Kidney (tissue), 14 donors: ENCODE data around the gene FBXL14. TPM values are rescaled to one million over a fixed set of nuclear protein-coding genes. Genes with fewer than 3 reads are reported as not detected.

Experiments used
- DNase-seq, 5 donors: peaks; one replicate each; pipeline ENCODE4 v3.0.0-alpha.2; 2013 to 2020
- FAIRE-seq: peaks from 2 replicates; lab custom pipeline; 2012; peaks lifted over from hg19 to GRCh38; lab: Jason Lieb, UNC
- H3K27ac ChIP-seq, 2 donors: one replicate each; pipeline ENCODE4 v1.7.0; 2013; ENCODE audit warnings: low read depth in 2 of 2, low read length in 2 of 2, inconsistent platforms in 1 of 2
- H3K27me3 ChIP-seq: one replicate; pipeline ENCODE4 v1.7.1; 2013; ENCODE audit warnings: low read length, inconsistent platforms; ENCODE audit not compliant: control insufficient read depth, insufficient read depth
- H3K36me3 ChIP-seq, 3 donors: one replicate each; pipeline versions ENCODE4 v1.7.0 to v1.7.1; 2013; ENCODE audit warnings: low read length in 3 of 3, control low read depth in 1 of 3, inconsistent platforms in 1 of 3; ENCODE audit not compliant: insufficient read depth in 3 of 3, control insufficient read depth in 2 of 3
- H3K4me1 ChIP-seq, 3 donors: one replicate each; pipeline versions ENCODE4 v1.7.0 to v1.7.1; 2013; ENCODE audit warnings: low read length in 3 of 3, inconsistent platforms in 1 of 3, low read depth in 1 of 3; ENCODE audit not compliant: control insufficient read depth in 2 of 3, insufficient read depth in 2 of 3
- H3K4me3 ChIP-seq, 3 donors: one replicate each; pipeline versions ENCODE4 v1.7.0 to v1.8.1; 2013; ENCODE audit warnings: low read length in 3 of 3, control low read depth in 1 of 3, inconsistent platforms in 1 of 3
- H3K9ac ChIP-seq, 3 donors: one replicate each; pipeline versions ENCODE4 v1.7.0 to v1.7.1; 2013; ENCODE audit warnings: low read length in 3 of 3, control low read depth in 1 of 3, inconsistent platforms in 1 of 3
- H3K9me3 ChIP-seq, 3 donors: one replicate each; pipeline versions ENCODE4 v1.7.0 to v1.7.1; 2013; ENCODE audit warnings: low read length in 3 of 3, control low read depth in 1 of 3, inconsistent platforms in 1 of 3; ENCODE audit not compliant: control insufficient read depth in 2 of 3, insufficient read depth in 1 of 3
- CTCF ChIP-seq: IDR thresholded peaks from 3 replicates; pipeline ENCODE4 v1.5.1; 2012; ENCODE audit warnings: mild to moderate bottlenecking, moderate library complexity, borderline replicate concordance; ENCODE audit not compliant: insufficient read depth; ENCODE audit errors: extremely low read depth
- intact Hi-C: fragments of 100-400 bp; cut with DNase I; formaldehyde crosslinking; loops from one replicate; pipeline ENCODE4 v1.11.1; 2022
- polyA plus RNA-seq: library from polyadenylated mRNA; stranded (reverse); fragments of 350-450 nt; fragmentation: Illumina TruSeq; extraction: RNeasy Lipid Tissue Mini Kit (QIAGEN cat#74804); gene quantifications from one replicate; pipeline ENCODE4 v1.2.3, GENCODE V29; 2014; ENCODE audit warnings: low read depth, low replicate concordance; ENCODE audit not compliant: insufficient read depth
- total RNA-seq: library from RNA; stranded (reverse); fragmentation: NEBNext Ultra II Directional; extraction: Animal tissue kit (Norgen Biotek cat#: 25700); gene quantifications from one replicate; pipeline ENCODE4 v1.2.1, GENCODE V29; 2021
- donor health status: control.
- donor health status: control.
- donor health status: control.
- donor health status: control.
- donor health status: control.
- donor health status: DM: yes; HTN: yes; CAD: no.
- donor health status: Normal renal cell carcinoma (clear cell type).

Gene FBXL14
- total and polyA plus RNA-seq, 2 donors from 2014 or later = 5.3 to 17.9 TPM

GRCh38 chr12:1544996-1545700 is 49.2 kb downstream of the FBXL14 start:
- FAIRE-seq (no peak), DNase-seq (no peak)
- Histone ChIP-seq H3K9ac (no peak overlapping the region), H3K36me3 (no peaks in the 10 kb centered on the region), H3K4me3 (no peak overlapping the region), H3K9me3 (no peaks in the 10 kb centered on the region), H3K4me1 (no peaks in the 10 kb centered on the region), H3K27me3 (peaks cover 4% of the 10 kb centered on the region), H3K27ac (no peak overlapping the region)
- no peak for TF ChIP-seq CTCF
- intact Hi-C loops = no loop called here

GRCh38 chr12:1542599-1542998 is 51.8 kb downstream of the FBXL14 start:
- Histone ChIP-seq H3K4me3 (no peak overlapping the region), H3K9ac (no peak overlapping the region), H3K27me3 (peaks cover 4% of the 10 kb centered on the region), H3K4me1 (no peaks in the 10 kb centered on the region), H3K36me3 (no peaks in the 10 kb centered on the region), H3K27ac (no peak overlapping the region), H3K9me3 (no peaks in the 10 kb centered on the region)
- FAIRE-seq (no peak), DNase-seq (no peak)
- intact Hi-C loops = no loop called here
- TF ChIP-seq CTCF = no peak

- FAIRE-seq = no peak
- no peaks in the 10 kb centered on the region for H3K4me1 ChIP-seq
- H3K9me3 ChIP-seq = no peaks in the 10 kb centered on the region
- no peak overlapping the region for H3K4me3 ChIP-seq
- TF ChIP-seq CTCF = no peak
- no peaks in the 10 kb centered on the region for H3K36me3 ChIP-seq
- no peak overlapping the region for H3K27ac ChIP-seq
- no peak overlapping the region for H3K9ac ChIP-seq
- H3K27me3 ChIP-seq = peaks cover 2% of the 10 kb centered on the region
- DNase-seq = no peak
- intact Hi-C loops = no loop called here
Measured at GRCh38 chr12:1540690-1541089, 53.7 kb downstream of the FBXL14 start.

GRCh38 chr12:1539135-1539534 is 55.2 kb downstream of the FBXL14 start:
- H3K27ac ChIP-seq = no peak overlapping the region
- no peak for TF ChIP-seq CTCF
- DNase-seq (peak in 3 of 5 donors; percentile 24 to 51 (median 46)), FAIRE-seq (no peak)
- H3K36me3 ChIP-seq = no peaks in the 10 kb centered on the region
- H3K9ac ChIP-seq = no peak overlapping the region
- H3K9me3 ChIP-seq = no peaks in the 10 kb centered on the region
- intact Hi-C loops = no loop called here
- H3K4me1 ChIP-seq = no peaks in the 10 kb centered on the region
- peaks cover 2% of the 10 kb centered on the region for H3K27me3 ChIP-seq
- no peak overlapping the region for H3K4me3 ChIP-seq
